H4 (cell line): Measurements from ENCODE around the gene SUV39H1. TPM values are rescaled to one million over a fixed set of nuclear protein-coding genes. Genes with fewer than 3 reads are reported as not detected.
"Not testable (repeated sequence)": the region's sequence is repeated elsewhere in the genome, so short reads cannot be mapped to it uniquely, and the experiment has no call there.

Experiments used
- DNase-seq: peaks from one replicate; pipeline ENCODE4 v3.0.0-alpha.2; 2015; ENCODE audit warnings: low spot score
- total RNA-seq: library from RNA; depleted of rRNA; stranded (reverse); fragments of >200 nt; shearing (Covaris generic); gene quantifications from 2 replicates; pipeline ENCODE4 v1.2.3, GENCODE V29; 2014

Gene SUV39H1
- total RNA-seq, 1 experiment from 2014 or later = 11.8 TPM

DNA sequence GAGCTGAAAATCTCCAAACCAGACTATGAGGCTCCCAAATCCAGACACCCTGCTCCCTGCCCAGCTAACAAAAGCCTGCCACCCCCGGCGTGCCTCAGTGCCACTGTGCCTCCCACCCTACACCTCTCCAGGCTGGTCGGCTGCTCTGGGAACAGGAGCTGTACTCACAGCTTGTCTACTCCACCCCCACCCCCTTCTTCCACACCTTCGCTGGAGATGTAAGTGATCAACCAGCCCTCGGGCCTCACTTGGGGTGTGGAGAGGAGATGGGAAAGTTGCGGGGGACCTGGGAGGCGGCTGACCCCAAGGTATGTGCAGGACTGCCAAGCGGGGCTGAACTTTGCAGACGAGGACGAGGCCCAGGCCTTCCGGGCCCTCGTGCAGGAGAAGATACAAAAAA lies 11.1 kb upstream of the SUV39H1 start:
- no peak for DNase-seq

DNA sequence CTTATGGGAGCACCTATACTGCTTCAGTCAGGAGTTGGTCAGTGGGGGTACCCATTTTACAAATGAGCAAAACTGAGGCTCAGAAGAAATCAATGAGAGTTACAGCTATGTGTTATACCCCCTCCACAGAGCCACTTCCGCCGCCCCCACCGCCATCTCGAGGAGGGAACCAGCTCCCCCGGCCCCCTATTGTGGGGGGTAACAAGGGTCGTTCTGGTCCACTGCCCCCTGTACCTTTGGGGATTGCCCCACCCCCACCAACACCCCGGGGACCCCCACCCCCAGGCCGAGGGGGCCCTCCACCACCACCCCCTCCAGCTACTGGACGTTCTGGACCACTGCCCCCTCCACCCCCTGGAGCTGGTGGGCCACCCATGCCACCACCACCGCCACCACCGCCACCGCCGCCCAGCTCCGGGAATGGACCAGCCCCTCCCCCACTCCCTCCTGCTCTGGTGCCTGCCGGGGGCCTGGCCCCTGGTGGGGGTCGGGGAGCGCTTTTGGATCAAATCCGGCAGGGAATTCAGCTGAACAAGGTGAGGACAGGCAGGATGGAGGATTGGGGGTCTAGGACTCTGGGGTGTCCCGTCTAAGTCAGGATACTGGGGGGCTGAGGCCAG lies 7.9 kb upstream of the SUV39H1 start:
- no peak for DNase-seq

DNA sequence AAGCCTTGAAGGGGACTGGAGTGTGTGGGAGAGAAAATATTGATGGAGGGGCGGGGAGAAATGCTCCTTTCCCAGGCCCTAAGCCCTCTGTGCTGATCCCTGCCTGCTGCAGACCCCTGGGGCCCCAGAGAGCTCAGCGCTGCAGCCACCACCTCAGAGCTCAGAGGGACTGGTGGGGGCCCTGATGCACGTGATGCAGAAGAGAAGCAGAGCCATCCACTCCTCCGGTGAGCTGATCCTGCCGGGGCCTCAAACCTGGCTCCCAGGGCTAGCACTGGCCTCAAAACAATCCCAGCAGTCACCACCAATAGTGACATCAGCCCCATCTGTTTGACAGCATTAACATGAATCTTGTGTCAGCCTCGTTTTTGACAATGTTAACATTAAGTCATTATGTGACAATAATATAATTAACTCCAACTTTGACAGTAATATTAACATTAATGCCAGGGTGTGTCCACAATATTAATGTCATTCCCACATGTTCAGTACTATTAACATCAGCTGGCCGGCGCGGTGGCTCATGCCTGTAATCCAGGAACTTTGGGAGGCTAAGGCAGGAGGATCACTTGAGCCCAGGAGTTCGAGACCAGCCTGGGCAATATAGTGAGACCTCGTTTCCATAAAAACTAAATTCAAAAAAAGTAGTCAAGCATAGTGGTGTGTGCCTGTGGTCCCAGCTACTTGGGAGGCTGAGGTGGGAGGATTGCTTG lies 7.2 kb upstream of the SUV39H1 start:
- DNase-seq = no peak

DNA sequence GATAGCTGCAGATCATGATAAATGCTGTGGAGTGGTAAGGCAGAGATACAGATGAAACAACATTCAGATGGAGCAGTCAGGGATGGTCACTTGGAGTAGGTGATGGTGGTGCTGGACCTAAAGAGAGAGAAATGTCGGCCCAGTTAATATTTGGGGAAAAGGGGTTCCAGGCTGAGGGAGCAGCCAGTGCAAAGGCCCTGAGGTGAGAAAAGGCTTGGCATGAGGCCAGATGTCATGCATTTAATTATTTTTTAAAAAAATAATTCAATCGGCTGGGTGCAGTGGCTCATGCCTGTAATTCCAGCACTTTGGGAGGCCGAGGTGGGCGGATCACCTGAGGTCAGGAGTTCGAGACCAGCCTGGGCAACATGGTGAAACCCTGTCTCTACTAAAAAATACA lies 4.8 kb upstream of the SUV39H1 start:
- not testable (repeated sequence) for DNase-seq

DNA sequence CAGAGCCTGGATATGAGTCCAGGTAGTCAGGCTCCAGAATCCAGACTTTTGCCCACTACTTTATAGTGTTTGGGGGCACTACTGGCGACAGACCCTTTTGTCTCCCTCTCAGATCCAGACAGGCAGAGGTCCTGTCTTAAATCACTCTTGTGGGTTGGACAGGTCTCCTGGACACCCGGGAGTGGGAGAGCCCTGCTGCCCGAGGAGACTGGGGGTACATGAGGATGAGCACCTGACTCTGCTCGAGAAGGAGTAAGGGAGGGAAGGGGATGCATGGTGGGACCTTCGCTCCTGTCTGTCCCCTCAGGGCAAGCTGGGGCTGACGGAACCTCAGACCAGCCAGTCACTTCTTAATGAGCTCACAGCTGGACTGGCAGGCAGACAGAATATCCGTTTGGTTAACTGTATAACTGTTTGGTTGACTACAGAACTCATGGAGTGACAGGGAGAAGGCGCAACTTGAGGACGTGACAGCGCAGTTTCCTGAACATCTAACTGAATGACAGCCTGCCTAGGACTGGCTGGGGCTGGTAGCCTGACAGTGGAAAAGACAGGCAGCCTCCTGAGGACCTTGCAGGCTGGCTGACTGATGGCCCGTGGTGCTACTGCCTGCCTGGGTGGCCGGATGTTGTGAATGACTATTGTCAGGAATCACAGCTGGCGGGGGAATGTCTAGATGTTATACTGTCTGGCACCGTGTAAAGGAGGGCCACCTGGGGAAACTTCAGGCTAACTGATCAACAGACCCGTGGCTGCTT lies 1.6 kb upstream of the SUV39H1 start:
- no peak for DNase-seq

DNA sequence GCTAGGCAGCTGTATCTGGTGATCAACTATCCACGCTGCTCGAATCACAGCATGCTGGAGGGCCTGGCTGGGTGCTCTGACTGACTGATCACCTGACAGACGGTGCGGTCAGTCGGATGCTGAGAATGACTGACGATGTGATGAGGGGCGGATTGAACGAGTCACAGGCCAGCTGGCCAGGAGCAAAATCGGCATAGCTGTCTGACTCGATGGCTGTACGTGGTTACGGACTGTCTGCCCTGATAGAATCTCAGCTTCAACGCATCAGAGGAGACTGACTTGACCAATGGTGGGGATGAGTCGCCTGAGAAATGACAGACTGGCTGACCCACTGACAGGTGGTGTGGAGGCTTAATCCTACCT lies 1.0 kb upstream of the SUV39H1 start:
- no peak for DNase-seq

DNA sequence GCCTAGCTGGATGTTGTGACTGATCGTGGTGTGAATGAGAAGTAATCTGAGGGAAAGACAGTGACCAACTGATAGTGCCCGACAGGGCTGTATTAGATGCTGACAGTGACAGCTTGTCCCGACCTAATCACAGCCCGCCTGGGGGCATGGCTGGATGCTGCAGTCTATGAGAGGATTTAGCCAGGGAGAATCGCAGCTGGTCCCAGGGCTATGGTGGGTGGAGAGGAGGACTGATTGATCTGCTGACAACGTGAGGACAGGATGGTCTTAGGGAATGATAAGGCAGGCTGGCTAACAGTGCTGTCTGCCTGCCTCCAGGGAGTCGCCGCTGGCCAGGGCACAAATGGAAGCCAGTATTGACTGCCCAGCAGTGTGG lies 621 bp upstream of the SUV39H1 start:
- no peak for DNase-seq

DNA sequence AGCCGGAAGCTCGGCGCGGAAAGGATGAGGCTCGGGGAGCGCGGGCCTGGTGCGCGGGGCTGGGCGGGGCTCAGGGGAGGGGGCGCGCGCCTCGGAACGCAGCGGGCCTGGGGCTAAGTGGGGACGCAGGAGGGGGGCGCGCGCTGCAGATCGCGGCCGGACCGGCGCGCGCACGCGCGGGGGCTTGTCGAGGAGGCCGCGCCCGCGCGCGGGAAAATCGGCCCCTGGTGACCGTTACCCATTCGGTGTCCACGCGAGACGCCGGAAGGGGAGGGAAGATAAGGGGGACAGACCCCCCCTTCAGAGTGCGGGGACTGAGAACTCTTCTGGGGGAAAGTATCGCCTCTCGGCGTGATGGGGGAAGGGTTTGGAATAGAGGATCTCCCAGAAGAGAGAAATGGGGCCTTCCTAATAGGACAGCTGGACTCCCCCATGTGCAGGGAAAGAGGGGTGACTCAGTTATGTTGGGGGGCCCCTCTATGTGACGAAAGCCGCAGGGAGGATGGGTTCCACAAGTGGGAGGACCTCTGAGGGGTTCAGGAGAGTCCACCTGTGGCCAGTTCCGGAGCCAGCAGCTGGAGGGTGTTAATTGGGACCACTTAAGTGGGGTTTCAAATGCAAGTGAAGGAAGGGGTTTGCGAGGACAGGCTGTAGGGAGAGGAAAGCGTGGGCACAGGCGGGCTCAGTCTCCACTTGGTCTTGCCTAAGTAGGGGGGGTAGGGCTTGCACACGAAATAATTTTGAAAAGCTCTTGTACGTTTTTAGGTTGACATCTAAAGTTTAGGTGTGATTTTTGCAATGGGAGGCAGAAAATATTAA lies 584 bp downstream of the SUV39H1 start:
- DNase-seq = peak; percentile 24

DNA sequence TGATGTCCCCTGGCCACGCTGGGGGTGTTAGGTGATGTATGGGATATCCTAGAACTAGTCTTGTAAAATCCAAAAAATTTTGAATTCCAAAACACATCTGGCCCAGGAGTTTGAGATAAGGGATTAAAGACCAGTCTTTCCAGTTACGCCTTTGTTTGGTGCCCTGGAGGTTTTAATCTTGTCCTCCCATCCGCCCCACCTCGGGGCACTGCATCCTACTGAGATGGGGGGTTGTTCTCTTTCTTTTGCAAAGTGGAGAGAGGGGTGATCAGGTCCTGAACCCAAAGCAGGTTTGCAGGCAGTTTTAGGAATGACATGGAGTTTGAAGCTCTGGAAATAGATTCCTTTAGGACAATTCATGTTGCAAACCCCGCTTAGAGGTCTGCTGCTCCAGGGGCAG lies 1.8 kb downstream of the SUV39H1 start:
- DNase-seq = no peak

DNA sequence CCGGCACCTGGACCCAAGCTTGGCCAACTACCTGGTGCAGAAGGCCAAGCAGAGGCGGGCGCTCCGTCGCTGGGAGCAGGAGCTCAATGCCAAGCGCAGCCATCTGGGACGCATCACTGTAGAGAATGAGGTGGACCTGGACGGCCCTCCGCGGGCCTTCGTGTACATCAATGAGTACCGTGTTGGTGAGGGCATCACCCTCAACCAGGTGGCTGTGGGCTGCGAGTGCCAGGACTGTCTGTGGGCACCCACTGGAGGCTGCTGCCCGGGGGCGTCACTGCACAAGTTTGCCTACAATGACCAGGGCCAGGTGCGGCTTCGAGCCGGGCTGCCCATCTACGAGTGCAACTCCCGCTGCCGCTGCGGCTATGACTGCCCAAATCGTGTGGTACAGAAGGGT lies 3.7 kb downstream of the SUV39H1 start:
- no peak for DNase-seq

DNA sequence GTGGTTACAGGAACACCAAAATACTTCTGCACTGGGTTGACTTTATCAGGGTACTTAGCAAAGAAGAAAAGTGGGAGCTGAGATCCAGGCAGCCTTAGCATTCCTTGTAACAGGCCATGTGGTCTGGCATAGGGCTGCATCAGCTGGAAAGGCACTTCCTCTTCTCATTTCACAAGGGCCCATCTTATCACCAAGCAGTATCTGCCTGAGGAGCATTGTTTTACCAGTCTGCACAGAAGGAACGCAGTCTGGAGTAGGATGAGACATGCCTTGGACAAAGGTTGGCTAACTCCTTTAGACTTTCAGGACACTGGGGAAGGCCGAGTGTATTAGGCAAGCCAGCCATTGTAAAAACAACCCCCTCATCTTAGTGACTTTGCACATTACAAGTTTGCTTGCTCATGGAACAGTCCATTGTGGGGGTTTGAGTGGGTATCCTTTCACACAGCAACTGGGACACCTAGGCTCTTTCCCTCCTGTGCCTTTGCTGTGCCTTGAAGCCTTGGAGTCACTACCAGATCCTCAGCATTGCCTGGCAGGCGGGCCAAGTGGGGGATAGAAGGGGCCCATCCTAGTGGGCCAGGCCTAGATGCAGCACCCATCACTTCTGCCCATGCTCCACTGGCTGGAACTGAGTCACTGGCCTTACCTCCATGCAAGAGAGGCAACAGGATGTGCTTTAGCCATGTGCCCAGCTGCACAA lies 4.6 kb downstream of the SUV39H1 start:
- DNase-seq = no peak

DNA sequence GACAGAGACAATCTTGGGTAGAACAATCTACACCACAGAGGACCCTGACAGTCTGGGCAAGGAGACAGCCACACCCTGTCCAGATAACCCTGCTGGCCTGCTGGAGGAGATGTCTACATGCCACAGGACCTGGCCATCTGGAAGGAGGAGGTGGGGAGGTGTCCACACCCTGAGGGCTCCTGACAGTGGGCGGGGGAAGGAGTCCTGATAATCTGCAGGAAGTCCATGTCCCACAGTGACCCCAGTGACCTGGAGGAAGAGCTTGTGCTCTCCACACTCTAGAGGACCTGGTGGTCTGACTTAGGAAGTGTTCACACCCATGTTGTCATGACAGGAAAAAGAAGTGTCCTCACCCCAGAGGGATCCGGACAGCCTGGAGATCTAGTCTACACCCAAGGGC lies 5.5 kb downstream of the SUV39H1 start:
- no peak for DNase-seq

DNA sequence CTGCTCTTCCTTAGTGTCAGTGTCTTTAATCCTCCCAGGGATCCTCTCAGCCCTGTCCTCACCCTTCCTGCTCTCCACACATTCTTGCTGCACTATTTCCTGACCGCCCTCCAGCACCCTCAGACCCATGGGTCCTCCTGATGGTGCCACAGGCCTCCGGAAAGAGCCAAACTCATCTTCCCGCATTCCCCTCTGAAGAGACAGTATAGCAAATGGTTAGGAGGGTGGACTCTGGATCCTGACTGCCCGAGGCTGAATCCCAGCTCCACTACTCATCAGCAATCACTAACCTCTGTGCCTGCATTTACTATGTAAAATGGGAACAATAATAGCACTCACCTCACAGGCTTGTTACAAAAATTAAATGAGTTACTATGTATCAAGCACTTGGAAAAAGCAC lies 6.2 kb downstream of the SUV39H1 start:
- no peak for DNase-seq

DNA sequence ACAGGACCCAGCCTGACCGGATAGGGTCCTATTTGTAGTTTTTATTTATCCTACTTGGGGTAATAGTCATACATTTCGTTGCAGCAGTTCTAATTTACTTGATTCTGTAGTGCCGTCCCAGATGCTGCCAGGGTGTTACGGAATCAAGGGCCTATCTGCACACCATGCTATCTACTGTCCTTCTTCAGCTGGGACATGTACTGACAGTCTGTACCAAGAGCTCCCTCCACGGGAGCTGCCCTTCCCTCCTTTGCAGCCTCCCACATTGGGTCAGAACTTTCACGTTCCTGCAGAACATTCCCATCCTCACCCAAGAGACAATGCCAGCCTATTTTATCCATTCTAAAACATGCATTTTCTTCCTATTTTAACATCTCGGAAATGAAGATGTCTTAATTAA lies 6.7 kb downstream of the SUV39H1 start:
- DNase-seq = no peak

DNA sequence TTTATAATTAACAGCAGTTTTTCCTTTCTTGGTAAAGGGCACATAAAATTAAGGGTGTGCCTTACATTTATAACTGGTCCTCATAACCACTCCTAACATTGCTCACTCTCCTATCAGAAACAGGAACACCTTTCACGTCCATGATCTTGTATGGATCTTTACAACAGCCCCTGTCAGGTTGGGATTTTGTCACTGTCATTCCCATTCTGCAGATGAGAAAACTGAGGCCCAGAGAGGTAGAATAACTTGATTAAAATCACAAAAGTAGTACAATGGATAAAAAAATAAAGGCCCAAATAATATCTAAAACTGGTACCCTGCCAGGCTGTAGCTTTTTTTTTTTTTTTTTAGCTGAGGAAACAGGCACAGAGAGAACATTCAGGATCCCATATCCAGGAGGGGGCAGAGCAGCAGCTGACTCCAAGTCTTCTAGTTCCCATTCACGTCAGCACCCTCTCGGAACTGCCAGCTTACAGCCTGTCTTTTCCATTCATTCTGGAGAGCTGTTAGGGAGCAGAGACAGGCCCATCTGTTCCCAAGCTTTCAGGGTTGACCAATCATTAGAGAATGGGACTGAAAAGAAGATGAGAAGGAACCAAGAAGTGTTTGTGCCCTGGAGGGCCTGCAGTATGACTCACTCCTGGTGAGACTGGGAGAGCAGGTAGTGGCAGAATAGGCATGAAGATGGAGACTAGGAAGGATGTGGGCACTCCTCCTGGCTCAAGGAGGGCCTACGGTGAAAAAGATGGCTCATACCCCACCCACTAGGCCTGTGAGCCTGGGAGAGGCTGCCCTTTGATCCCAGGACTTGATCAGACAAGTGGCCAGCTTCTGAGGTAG lies 7.3 kb downstream of the SUV39H1 start:
- DNase-seq = peak; percentile 15

DNA sequence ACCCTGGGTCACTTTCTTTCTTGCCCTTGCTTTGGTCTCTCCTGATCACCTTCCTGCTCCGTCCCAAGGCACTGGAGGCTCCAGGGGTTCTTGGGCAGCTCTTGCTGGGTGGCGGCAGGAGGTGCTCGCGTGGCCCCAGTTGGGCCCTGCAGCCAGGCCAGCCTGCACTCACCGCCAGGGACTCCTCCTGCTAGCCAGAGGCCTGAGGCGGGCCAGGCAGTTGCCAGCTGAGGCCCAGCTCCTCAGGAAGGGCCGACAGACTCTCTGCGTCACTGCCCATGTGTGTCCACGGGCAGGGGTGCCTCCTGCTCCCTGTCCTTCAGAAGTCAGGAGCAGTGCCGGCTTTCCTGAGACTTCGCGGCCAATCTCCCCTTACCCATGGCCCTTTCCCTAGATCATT lies 9.3 kb downstream of the SUV39H1 start:
- no peak for DNase-seq

DNA sequence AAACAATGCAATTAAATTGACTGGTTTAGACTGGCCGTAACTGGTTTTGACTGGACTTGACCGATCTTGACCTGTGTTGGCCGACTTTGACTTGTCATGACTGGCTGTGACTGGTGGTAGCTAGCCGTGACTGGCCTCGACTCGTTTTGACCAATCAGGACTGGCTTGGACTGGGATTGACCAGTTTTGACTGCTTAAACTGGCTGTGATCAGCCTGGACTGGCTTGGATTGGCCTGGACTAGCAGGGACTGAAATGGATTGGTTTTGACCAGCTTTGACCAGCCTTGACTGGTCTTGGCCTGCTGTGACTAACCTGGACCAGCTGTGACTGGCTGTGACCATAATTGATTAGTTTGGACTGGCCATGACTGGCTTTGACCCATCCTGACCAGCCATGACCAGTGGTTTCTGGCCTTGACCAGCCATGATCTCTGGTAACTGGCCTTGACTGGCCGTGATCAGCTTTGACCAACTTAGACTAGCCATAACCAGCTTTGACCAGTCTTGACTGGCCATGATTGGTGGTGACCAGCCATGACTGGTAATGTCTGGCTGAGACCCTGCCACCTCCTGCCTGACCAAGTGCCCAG lies 13.1 kb downstream of the SUV39H1 start:
- DNase-seq = no peak

DNA sequence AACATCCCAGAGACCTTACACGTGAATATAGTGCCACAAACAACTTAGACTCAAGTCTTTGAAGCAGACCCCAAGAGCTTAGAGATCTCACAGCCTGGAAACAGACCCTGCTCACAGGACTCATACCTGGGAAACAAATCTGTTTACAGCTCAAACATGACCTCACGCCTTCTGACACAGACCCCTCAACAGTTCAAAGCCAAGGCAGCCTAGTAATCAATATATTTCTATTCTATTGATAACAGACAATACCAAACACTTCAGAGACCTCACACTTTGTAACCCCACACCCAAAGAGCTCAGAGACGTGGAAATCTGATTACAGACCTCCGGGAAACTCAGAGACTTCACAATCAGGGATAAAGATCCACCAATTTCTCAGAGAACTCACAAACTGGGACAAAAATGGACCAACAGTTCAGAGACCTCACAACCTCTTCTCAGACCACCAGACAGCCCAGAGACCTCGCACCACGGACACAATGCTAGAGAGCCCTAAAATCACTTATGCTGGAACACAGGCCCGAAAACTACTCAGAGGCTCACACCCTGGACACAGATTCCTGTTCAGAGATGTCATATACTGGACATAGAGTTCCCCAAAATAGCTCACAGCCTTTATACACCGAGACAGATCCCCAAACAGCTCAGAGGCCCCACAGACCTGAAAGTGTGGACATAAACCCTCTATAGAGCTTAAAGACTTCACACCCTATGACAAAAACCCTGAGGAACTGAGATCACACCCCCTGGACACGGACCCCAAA lies 14.8 kb downstream of the SUV39H1 start:
- no peak for DNase-seq

DNA sequence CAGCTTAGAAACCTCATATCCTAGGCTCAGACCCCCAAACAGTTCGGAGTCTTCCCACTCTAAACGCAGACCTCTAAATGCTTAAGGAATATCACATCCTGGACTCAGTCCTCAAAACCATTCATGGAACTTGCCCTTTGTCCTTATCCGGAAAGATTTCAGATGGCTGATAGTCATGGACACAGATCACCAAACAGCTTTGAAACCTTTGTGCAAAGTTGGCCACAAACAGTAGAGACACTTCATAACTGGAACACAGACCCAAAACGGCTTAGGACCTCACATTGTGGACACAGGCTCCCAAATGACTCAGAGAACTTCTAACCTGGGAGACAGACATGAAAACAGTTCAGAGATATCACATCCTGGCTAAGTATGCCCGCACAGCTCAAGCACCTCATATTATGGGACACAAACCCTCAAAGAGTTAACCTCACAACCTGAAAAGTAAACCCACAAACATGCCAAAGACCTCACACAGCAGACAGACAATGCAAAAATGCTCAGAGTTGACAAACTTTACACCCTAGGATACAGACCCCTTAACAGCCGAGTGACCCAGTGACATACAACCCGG lies 15.5 kb downstream of the SUV39H1 start:
- DNase-seq = no peak
